NCI-H2029 treated with DMSO at 0.1 percent for 48 hours (cell line): Measurements from ENCODE around the gene LHPP.
"Not testable (repeated sequence)": the region's sequence is repeated elsewhere in the genome, so short reads cannot be mapped to it uniquely, and the experiment has no call there.

Source experiments
- DNase-seq: peaks from one replicate; lab custom pipeline; 2025; lab: John Stamatoyannopoulos, UW

LHPP gene

DNA sequence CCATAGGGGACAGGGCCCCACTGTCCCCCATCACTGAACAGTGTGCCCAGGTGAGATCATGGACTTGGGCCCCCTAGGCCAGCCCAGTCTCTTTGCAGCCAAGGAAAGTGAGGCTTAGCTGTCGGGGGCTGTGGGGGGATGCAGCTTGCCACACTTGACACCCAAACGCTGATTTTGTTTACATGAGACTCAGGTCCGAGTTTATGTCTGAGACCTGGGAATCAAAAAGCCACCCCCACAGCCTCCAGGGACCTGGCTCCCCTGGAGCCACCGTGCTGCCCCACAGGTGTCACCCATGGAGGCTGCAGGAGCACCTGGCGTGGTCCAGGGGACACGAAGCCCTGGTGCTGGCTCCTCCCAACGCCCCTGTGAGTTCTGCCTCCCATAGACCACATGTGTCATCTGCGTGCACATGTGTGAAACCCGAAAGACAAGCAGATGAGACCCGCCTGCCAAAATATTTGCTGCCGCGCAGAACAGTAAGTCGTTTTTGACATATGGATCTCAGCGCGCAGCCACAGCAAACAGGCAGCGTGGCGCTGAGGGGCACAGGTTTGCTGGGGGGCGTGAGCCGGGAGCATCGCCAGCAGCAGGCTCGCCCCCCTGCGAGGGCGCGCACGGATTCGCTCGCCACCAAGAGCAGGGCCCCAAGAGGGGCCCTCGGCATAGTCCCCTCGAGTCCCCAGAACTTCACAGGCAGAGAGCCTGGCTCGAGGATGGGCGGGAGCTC, 112.3 kb downstream of the LHPP start:
- no peak for DNase-seq

GRCh38 chr10:124574456-124575070, 112.9 kb downstream of the LHPP start:
- DNase-seq: no peak

GRCh38 chr10:124575107-124576035, 113.7 kb downstream of the LHPP start:
- no peak for DNase-seq

GRCh38 chr10:124576526-124577420, 115.2 kb downstream of the LHPP start:
- no peak for DNase-seq

GRCh38 chr10:124577651-124578050, 116.0 kb downstream of the LHPP start:
- DNase-seq: no peak

GRCh38 chr10:124578231-124579010, 116.8 kb downstream of the LHPP start:
- DNase-seq: no peak

DNA sequence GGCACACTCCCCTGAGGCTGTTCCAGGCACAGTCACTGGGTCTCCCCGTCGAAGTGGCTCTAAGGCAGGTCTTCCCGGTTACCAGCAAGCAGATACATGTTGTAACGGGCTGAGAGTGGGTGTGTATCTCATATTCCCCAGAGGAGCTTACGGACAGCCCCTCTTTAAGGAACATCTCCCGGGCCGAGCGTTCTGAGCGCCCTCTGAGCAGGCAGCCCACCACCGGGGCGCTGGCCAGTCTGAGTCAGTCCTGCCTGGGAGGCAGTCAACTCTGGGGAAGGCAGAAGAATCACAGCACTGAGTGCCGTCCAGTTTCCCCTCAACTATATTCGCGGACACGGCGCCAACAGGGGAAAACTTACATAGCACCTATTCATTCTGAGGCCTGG, 117.4 kb downstream of the LHPP start:
- DNase-seq: no peak

DNA sequence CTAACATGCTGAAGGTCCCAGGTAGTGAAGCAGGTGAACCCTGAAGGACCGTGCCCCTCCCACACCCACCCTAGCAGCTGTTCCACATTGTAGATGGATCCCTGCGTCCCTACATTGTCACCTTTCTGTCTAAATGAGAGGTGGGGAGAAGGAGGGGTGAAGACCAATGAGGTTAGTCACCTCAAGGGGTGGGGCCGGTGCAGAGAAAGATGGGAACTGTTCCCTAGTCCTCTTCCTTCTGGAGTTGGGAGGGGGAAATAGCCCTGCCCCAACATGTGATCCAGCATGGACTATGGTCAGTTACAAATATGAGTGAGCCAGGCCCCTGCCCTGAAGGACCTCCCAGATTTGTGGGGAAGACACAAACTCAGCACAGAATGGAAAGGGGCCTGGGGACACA, 124.5 kb downstream of the LHPP start:
- no peak for DNase-seq

DNA sequence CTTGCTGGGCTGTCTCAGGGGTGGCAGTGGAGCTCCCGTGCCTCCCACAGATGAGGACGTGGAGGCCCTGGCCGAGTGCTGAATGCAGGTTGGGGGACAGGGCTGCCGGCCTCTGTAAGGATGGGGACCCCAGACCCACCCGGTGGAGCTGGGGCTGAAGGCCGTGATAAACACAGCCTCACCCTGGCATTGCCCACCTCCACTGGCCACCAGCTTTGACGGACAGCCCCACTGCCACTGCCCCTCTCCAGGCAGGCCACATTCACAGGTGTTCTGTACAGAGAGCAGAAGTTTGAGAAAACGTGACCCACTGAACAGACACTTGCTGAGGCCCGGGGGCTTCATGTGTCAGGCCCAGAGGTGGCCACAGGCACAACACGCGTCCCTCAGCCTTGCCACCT, 126.2 kb downstream of the LHPP start:
- DNase-seq: no peak

GRCh38 chr10:124588341-124588735, 126.7 kb downstream of the LHPP start:
- not testable (repeated sequence) for DNase-seq

GRCh38 chr10:124588736-124589490, 127.3 kb downstream of the LHPP start:
- DNase-seq: no peak

DNA sequence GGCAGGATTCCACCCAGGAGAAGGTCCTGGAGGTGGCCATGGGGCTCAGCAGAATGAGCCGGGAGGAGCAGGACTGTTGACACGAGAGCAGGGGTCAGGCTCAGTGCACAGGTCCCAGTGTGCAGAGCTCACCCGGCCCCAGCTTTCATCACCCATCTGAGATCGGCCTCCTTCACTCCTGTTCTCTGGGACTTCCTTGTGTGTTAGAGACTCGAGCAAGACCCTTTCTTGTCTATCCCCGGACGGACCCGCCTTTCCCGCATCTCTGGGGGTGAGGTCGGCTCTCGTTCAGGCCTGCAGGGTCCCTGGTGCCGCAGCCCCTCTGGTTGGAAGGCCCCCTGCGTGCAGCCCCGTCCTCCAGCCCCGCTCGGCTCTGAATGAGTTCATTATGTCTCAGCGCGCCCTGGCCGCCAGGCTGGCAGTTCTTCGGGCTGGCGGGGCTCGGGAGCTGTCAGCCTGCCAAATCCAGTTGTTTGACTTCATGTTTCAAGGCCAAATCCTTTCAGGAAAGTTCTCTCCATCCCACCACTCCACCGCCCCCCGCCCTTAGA, 127.9 kb downstream of the LHPP start:
- no peak for DNase-seq

DNA sequence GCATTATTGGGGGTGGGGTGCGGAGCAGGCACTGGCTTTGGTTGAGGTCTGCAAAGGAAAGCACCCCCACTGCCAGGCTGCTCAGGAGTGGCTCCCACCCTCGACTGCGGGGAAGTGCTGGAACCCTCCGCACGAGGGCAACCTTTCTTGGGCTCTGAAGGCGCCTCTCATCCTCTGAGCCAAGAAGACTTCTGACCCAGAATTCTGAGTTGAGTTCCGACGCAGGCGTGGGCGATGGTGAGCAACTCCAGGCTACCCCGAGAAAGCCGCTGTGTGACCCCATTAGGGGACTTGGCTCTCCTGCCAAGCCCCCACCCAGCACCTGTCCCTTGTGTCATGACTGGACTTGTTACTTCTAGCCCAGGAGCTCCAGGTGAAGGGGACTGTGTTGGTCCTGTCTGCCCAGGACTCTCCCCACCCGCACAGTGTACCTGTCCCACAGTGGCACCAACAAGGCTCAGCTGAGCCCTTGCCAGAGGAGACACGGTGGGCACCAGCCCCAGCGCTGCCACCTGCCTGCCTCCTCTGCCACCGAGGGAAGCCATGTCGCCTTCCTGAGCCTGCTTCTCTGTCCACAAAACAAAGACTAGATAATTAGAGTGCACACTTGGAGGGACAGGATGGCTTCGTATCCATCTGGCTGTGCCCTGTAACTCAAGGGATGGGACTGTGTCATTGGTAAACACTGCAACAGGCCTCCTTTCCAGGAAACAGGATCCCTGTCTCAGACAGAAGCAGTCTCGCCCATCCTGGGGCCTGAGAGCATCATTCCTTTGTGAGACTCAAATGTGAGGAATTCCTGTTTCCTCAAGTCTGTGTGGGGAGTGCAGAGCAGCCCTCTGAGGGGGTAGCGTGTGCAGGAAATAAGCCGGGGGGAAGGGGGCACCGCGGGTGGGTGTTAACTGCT, 128.8 kb downstream of the LHPP start:
- DNase-seq: no peak

DNA sequence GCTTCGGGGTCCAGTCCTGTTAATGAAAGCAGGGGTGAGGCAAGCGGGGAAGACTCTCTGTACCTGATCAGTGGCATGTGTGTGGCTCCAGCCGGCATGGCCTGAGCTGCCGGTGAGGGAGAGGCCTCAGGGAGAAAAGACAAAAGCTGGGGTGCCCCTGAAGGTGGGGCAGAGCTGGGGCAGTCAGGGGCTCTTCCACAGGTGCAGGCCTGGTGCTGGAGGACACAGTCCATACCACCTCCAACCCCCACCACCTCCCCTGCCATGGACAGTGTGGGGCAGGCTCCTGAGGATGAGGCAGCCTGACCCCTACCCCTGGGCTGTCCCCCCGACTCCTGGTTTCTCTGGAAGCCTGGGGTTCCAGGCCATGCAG, 129.5 kb downstream of the LHPP start:
- DNase-seq: no peak

DNA sequence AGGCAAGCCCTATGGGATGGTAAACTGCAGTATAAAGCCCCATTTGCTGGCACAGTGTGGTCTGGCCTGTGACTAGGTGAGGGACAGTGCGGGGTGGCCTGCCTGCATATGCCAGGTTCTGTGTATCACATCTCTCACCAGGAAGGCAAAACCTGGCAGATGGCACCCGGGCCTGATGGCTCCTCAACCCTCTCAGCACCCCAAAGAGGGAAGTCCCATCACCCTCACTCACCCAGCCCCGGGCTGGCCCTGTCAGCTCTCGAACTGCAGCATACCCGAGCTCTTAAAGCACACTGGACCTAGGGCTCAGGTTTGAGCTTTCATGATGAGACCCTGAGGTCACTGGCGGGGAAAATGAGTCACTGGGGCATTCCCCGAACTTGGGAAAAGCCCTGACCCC, 130.5 kb downstream of the LHPP start:
- DNase-seq: no peak

GRCh38 chr10:124592736-124593430, 131.3 kb downstream of the LHPP start:
- DNase-seq: no peak

DNA sequence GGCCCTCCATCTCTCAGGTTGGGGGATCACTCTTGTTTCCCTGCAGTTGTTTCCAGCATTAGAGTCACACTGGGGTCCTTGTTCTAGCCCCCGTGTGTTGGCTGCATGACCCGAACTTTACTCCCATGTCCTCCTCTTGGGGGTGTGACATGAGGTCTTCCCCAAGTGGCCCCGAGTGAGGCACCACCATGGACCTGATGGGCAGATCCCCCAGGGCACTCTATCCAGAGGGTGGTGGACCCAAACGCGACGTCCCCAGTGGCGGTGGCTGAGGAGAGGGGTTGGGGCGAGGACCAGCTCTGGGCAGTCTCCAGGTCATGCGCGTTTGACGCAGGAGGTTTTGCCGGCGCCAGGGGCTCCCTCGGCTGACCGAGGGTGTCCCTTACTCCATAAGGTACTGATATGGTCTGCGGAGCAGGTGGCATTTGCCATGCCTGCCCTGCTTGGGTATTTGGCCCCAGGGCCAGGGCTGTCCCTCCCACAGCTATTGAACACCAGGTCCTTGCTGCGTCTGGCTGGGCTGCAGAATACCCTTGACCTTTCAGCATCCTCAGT, 131.9 kb downstream of the LHPP start:
- DNase-seq: no peak

DNA sequence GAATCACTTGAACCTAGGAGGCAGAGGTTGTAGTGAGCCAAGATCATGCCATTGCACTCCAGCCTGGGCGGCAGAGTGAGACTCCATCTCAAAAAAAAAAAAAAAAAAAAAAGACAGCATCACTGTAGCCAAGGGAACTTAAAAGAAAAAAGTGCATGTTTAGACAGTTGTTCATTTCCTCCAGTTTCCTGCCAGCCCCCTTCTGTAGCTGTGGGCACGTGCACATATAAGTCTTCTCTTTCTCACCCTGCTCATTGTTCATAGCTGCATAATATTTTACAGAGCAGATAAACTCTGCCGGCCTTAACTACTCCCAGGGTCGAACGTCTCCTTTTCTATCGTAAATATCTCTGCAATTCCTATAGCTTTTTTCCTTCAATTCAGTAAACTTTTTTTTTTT, 132.6 kb downstream of the LHPP start:
- DNase-seq: no peak
